Measurements from ENCODE around the gene NTHL1.

NTHL1 gene

GRCh38 chr16:2083876-2084780, 36.5 kb upstream of the NTHL1 start:
- no peak for DNase-seq (ENCODE audit: low read depth in 2 of 2)

- no peak for DNase-seq (ENCODE audit: low read depth in 2 of 2)
These were observed 35.8 kb upstream of the NTHL1 start for GRCh38 chr16:2083409-2083808.

GRCh38 chr16:2082983-2083364, 35.3 kb upstream of the NTHL1 start:
- no peak for DNase-seq (ENCODE audit: low read depth in 2 of 2)

- DNase-seq (ENCODE audit: low read depth in 2 of 2): no peak
These were observed 34.7 kb upstream of the NTHL1 start for GRCh38 chr16:2082171-2082982.

- DNase-seq (ENCODE audit: low read depth in 2 of 2): no peak
These were observed 33.8 kb upstream of the NTHL1 start for GRCh38 chr16:2081201-2082084.

- no peak for DNase-seq (ENCODE audit: low read depth in 2 of 2)
These were observed 32.4 kb upstream of the NTHL1 start for GRCh38 chr16:2079991-2080390.

- no peak for DNase-seq (ENCODE audit: low read depth in 2 of 2)
These were observed 31.7 kb upstream of the NTHL1 start for GRCh38 chr16:2079311-2079800.

GRCh38 chr16:2078691-2079090, 31.1 kb upstream of the NTHL1 start:
- DNase-seq (ENCODE audit: low read depth in 2 of 2): no peak

- DNase-seq (ENCODE audit: low read depth in 2 of 2): no peak
These were observed 30.5 kb upstream of the NTHL1 start for GRCh38 chr16:2078096-2078495.

GRCh38 chr16:2077696-2078095, 30.1 kb upstream of the NTHL1 start:
- DNase-seq (ENCODE audit: low read depth in 2 of 2): no peak

- DNase-seq (ENCODE audit: low read depth in 2 of 2): no peak
These were observed 29.4 kb upstream of the NTHL1 start for GRCh38 chr16:2077016-2077415.

GRCh38 chr16:2076072-2076865, 28.6 kb upstream of the NTHL1 start:
- no peak for DNase-seq (ENCODE audit: low read depth in 2 of 2)

- no peak for DNase-seq (ENCODE audit: low read depth in 2 of 2)
These were observed 28.0 kb upstream of the NTHL1 start for GRCh38 chr16:2075631-2076030.

- no peak for DNase-seq (ENCODE audit: low read depth in 2 of 2)
These were observed 26.4 kb upstream of the NTHL1 start for GRCh38 chr16:2074071-2074470.

GRCh38 chr16:2072926-2073325, 25.3 kb upstream of the NTHL1 start:
- DNase-seq (ENCODE audit: low read depth in 2 of 2): no peak

- no peak for DNase-seq (ENCODE audit: low read depth in 2 of 2)
These were observed 24.0 kb upstream of the NTHL1 start for GRCh38 chr16:2071454-2072202.

GRCh38 chr16:2070576-2071453, 23.2 kb upstream of the NTHL1 start:
- no peak for DNase-seq (ENCODE audit: low read depth in 2 of 2)

- DNase-seq (ENCODE audit: low read depth in 2 of 2): no peak
These were observed 18.5 kb upstream of the NTHL1 start for GRCh38 chr16:2066139-2066538.

GRCh38 chr16:2064368-2064945, 16.8 kb upstream of the NTHL1 start:
- no peak for DNase-seq (ENCODE audit: low read depth in 2 of 2)

Data from stimulated activated CD8-positive, alpha-beta memory T cell treated with anti-CD3 and anti-CD28 coated beads, Interleukin-2, amount 100 ng/mL, for 48 hours (primary cell).